Left forelimb (tissue), 1 donor: ENCODE results near the gene AK5.
"Not testable (repeated sequence)": the region's sequence is repeated elsewhere in the genome, so short reads cannot be mapped to it uniquely, and the experiment has no call there.

Experiments used
- DNase-seq: peaks from one replicate; pipeline ENCODE4 v3.0.0-alpha.2; 2018; ENCODE audit warnings: low spot score

Gene AK5

DNA sequence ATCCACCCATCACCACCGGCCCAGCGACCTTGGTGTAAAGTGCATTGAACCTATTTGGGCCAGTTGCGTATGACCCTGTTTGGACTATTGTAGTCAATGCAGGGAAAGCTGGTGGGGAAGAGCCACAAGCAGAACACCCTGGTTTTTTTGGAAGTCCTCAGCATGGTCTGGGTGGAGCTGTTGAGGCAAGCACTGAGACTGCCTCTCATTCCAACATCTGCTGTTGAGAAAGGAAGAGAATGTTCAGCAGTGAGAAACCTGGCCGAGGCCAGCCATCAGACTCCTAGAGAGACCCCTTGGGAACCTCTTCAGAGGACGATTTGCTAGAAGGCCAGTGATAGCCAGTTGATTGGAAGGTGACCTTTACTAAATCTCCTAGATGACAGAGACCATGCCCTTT lies 217.6 kb downstream of the AK5 start:
- no peak for DNase-seq

DNA sequence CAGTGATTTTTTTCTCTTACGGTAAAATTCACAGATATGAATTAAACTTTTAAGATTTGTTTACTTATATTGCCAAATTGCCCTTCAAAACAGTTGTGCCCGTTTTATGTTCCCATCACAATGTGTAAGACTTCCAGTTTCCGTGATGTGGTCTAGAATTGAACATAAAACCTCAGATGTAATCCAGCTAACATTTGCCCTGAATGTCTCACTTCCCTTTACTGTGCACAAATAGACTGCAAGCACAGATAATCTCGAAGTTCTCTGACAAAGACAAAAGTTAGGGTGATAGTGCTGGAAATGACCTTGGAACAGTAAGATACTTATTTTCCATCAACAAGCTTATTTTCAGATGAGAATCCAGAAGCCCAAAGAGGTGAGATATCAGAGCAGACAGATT lies 223.2 kb downstream of the AK5 start:
- no peak for DNase-seq

DNA sequence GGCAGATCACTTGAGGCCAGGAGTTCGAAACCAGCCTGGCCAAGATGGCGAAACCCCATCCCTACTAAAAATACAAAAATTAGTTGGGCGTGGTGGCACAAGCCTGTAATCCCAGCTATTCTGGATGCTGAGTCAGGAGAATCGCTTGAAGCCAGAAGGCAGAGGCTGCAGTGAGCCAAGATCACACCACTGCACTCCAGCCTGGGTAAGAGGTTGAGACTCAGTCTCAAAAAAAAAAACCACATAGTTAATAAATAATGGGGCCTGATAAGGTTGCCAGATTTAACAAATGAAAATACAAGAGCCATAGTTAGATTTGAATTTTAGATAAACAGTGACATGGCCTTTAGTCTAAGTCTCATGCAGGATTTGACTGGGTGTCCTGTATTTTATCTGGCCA lies 225.0 kb downstream of the AK5 start:
- DNase-seq, result no peak

DNA sequence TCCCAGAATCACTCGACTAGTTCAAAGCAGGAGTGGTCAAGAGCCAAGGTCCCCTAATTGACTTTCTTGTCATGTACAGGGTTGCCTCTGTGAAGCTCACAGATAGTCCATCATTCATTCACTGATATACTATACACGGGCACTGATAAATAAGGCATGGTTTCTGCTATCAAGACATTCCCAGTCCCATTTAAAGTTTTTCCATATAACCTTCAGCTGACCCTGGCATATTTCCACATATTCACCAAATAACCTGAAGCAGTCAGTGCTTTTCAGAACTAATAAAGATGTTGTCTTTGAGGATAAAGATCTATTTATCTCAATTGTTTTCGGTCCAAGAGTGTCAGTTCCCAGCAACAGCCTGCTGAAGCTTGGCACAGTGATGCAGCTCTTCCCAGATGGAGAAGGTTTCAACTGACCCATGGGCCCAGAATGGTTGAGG lies 227.3 kb downstream of the AK5 start:
- no peak for DNase-seq

DNA sequence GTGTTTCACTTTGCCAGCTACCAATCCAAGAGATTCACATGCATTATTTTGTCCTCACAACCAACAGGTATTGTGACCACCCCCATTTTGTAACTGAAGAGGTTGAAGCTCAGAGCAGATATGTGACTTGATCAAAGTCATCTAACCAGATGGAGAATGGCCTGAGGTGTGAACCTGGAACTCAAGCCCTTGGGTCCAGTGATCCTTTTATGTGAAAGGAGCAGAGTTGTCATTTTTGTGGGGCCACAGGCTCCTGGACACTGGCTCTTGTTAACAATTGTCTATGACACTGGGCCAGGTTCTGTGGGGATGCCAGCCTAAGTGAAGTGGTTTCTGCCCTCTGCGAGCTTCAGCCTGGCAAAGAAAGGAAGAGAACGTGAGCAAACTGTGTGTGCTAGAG lies 228.1 kb downstream of the AK5 start:
- no peak for DNase-seq

- DNase-seq, result no peak
These were observed 229.6 kb downstream of the AK5 start for GRCh38 chr1:77511440-77511840.

DNA sequence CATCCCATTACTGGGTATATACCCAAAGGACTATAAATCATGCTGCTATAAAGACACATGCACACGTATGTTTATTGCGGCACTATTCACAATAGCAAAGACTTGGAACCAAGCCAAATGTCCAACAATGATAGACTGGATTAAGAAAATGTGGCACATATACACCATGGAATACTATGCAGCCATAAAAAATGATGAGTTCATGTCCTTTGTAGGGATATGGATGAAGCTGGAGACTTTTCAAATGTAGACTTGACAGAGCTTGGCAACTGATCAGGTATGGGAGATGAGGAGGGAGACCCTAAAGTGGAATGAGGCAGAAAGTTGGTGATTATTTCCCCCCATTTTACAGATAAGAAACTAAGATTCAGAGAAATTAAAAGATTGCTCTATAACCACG lies 230.8 kb downstream of the AK5 start:
- DNase-seq, result not testable (repeated sequence)

DNA sequence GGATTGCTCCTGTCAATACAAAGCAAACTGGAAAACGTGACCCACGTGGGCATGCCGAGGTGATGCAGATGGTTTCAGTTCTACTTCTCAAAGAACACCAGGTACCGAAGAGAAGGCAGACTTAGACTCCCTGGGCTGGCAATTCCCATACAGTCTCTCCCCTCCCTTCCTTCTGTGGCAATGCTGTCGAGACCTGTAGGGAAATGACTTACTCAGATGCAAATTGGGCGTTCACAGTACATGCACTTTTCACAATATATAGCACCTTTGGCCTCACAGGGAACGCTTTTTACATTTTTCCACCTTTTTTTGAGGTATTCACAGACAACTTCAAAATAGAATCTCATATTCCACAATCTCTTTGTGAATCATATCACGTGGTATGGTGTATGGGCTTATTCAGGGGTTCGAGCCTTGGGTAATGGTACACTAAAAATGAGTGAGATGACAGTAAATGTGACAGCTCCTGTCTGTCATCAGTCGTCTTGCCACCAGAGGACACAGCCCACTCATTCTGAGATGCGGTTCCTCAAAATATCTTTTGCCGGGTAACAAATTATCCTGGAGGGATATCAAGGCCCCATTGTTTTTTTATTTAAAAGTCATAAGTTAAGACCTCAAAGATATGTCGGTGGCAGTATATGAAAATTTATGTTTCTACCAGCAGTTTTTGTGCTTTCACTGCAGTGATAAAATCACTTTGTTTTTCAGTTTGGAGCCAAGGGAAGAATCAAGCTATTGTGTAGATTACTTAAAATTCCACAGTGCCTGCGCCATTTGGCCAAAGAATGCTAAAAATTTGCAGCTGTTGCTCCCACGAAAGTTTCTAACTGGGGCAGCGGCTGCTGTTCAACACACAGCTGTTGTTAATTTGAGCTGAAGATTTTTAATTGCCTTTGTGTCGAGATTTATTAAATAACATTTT lies 232.3 kb downstream of the AK5 start:
- DNase-seq, result no peak

DNA sequence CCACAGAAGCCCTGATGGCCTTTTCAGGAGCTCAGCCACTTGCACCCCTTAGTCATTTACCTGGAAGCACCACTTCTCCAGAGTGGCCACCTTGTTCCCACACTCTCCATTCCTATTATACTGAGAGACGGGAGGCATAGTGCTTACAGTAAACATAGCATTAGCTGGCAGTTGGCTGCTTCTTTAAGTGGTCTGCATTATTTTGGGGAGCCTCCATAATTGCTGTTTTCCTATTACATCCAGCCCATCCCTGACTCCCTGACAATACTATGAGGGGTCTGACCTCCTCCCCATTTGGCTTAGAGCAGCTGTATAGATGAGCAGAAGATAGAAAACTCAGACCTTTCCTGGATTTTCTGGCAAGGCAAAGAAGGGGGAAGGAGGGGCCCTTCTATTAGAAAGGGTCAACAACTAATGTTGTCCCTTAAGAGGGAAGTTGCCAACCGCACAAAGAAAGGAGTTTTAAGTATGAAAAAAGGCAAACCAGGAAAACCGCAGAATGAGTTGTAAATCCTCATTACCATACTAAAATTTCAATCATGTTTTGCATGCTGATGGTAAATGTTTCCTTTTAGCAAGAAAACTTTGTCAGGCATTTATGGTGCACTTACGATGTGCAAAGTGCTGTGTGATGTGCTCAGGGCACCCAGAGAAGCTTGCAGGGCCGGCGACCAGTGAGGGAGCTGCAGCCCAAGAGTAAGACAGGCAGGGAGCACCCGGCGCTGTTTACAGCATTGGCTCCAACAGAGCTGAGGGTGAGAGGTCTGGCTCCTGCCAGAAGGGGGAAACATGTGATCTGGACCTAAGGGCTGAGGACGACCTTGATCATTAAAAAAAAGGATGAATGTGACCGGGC lies 233.3 kb downstream of the AK5 start:
- DNase-seq, result no peak

- DNase-seq, result no peak
These were observed 234.3 kb downstream of the AK5 start for GRCh38 chr1:77516106-77516505.

DNA sequence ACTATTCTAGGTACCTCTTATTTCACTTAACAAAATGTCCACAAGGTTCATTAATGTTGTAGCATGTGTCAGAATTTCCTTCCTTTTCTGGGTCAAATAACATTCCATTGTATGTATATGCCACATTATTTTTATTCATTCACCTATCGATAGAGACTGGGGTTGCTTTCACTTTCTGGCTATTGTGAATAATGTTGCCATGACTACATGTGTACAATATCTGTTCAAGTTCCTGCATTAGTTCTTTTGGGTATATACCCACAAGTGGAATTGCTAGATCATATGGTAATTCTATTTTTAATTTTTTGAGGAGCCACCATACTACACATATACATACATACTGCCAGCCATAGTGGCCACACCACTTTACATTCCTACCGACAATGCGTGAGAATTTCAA lies 242.2 kb downstream of the AK5 start:
- no peak for DNase-seq

GRCh38 chr1:77531149-77531548 lies 249.3 kb downstream of the AK5 start:
- not testable (repeated sequence) for DNase-seq

GRCh38 chr1:77531596-77532280 lies 249.9 kb downstream of the AK5 start:
- DNase-seq, result not testable (repeated sequence)

DNA sequence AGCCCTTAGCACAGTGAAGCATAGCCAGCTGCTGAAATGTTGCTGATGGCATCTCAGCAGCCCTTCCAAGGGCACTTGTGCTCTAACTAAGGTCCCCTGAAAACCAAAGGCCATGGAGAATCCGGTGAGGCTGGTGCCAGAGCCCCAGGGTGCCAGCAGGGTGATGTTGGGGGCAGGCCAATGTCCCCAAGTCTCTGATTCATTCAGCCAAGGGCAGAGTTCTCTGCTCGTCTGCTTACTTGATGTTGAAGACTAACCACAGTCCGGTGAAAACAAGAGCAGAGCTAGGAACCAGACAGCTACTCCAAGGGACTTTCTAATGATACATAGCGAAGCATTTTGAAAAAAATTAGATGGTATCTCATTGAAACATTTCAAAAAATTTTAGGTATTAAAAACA lies 250.8 kb downstream of the AK5 start:
- no peak for DNase-seq

GRCh38 chr1:77533660-77534305 lies 252.0 kb downstream of the AK5 start:
- DNase-seq, result no peak

- no peak for DNase-seq
These were observed 252.6 kb downstream of the AK5 start for GRCh38 chr1:77534456-77534855.

DNA sequence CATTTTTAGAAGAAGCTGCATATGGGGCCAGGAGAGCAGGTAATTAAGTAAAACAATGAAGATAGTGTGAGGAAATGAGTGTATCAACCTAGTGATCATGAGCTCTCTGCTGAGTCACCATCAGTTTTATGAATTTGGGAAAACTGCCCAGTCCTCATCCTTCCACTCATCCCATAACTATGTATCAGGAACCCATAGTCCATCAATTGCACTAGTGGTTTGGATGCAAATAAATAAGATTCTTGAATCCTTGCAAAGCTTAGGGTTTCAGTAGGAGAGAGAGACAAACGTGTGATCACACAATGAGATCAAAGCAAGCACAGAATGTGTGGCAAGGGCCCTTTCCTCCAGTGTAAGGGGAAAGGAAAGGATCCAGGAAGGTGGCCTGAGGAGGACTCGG lies 255.0 kb downstream of the AK5 start:
- no peak for DNase-seq

GRCh38 chr1:77538956-77539518 lies 257.2 kb downstream of the AK5 start:
- no peak for DNase-seq

DNA sequence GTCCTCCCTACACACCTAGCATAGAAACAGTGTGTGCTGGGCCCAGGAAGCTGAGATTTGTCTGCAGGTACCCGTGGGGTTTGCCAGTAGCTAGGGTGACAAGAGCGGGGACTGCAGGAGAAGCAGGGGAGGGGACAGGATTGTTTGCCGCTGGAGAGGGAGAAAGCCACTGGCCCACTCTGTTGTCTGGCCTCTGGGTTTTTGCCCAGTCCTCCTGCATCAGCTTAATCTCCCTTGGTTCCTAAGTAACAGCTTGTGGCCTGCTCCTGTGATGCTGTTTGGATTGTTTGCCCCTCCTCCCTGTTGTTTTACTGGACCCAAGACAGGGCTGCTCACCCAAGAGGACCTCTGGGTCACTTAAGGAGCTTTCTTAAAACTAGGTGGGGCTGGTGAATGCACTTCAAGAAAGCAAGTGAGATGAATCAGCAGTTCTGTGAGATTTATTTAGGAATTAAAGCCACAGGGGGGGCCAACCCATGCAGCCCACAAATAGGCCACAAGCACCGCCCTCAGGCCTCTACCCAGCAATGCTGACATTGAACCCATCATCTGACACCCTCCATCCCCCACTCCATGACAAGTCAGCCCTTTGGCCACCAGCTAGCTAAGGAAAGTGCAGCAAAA lies 257.8 kb downstream of the AK5 start:
- no peak for DNase-seq

DNA sequence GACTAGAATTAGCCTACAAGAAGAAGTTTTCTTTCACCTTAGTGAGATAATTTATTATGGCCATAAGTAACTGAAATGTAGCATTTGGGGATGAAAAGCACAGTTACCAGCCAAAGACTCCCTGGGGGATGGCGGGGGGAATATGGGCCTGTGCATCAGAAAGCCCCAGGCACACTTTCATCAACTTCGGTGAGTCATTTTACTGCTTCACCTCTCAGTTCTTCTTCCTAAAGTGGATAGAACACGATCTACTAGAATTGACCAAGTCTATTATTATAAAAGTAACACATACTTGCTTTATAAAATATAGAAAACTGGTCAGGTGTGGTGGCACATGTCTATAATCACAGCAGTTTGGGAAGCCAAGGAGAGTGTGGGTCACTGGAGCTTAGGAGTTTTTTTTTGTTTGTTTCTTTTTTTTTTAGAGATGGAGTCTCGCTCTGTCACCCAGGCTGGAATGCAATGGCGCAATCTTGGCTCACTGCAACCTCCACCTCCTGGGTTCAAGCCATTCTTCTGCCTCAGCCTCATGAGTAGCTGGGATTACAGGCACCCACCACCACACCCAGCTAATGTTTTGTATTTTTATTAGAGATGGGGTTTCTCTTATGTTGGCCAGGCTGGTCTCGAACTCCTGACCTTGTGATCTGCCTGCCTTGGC lies 258.8 kb downstream of the AK5 start:
- DNase-seq, result no peak

GRCh38 chr1:77541162-77541545 lies 259.3 kb downstream of the AK5 start:
- no peak for DNase-seq
